GM03348 (cell line): ENCODE results near the gene ZG16.

Source experiments
- DNase-seq: peaks from one replicate; pipeline ENCODE4 v3.0.0; 2012; ENCODE audit warnings: low spot score

ZG16 gene

GRCh38 chr16:29809850-29810698 is 32.0 kb downstream of the ZG16 start:
- DNase-seq, result no peak

- DNase-seq, result no peak
Measured at GRCh38 chr16:29810699-29811169, 32.7 kb downstream of the ZG16 start.

GRCh38 chr16:29811170-29811895 is 33.3 kb downstream of the ZG16 start:
- peak; percentile 93 for DNase-seq

- peak; percentile 58 for DNase-seq
Measured at GRCh38 chr16:29811896-29812665, 34.0 kb downstream of the ZG16 start, which contains the start of gene PRRT2. TSS of gene PRRT2 (plus strand) at chr16:29812193. CDS start at chr16:29813055, 862 bp downstream.

GRCh38 chr16:29812754-29813643 is 34.9 kb downstream of the ZG16 start:
- DNase-seq, result no peak

GRCh38 chr16:29813644-29814562 is 35.8 kb downstream of the ZG16 start:
- DNase-seq, result no peak

- no peak for DNase-seq
Measured at GRCh38 chr16:29814592-29814991, 36.5 kb downstream of the ZG16 start.

GRCh38 chr16:29815032-29815721 is 37.1 kb downstream of the ZG16 start:
- peak; percentile 25 for DNase-seq

- peak; percentile 94 for DNase-seq
Measured at GRCh38 chr16:29815793-29816693, 38.0 kb downstream of the ZG16 start, which contains the start of gene PAGR1. TSS of gene PAGR1 (plus strand) at chr16:29816152. CDS start at chr16:29816526, 374 bp downstream.

GRCh38 chr16:29816694-29817441 is 38.8 kb downstream of the ZG16 start:
- peak; percentile 78 for DNase-seq

- DNase-seq, result no peak
Measured at GRCh38 chr16:29818082-29818481, 40.0 kb downstream of the ZG16 start.

GRCh38 chr16:29819506-29819905 is 41.5 kb downstream of the ZG16 start:
- no peak for DNase-seq

GRCh38 chr16:29820271-29820701 is 42.2 kb downstream of the ZG16 start, which contains the start of gene MVP:
TSS of gene MVP (plus strand) at chr16:29820462. CDS start at chr16:29830550, 10,088 bp downstream.
- peak; percentile 86 for DNase-seq

- DNase-seq, result peak; percentile 60
Measured at GRCh38 chr16:29820730-29821642, 42.9 kb downstream of the ZG16 start.

GRCh38 chr16:29821643-29822115 is 43.6 kb downstream of the ZG16 start:
- peak; percentile 66 for DNase-seq

- DNase-seq, result peak; percentile 63
Measured at GRCh38 chr16:29824589-29825144, 46.6 kb downstream of the ZG16 start.
